Suprapubic skin (tissue), 3 donors: Measurements from ENCODE around the gene ANXA3.
"Not testable (repeated sequence)": the region's sequence is repeated elsewhere in the genome, so short reads cannot be mapped to it uniquely, and the experiment has no call there.

Source experiments
- POLR2AphosphoS5 ChIP-seq, 3 donors: sonication (generic); formaldehyde crosslinking; IDR thresholded peaks; one replicate each; pipeline ENCODE4 v1.6.1; 2017; ENCODE audit warnings: antibody characterized with exemption in 3 of 3
- TF ChIP-seq, protein P1 (sequence below), 2 donors: fragments of 200-600 bp in 1 of 2; fragments of 450-650 bp in 1 of 2; sonication (generic) in 1 of 2; IDR thresholded peaks; one replicate each; pipeline ENCODE4 v1.5.1; 2016 to 2019; ENCODE audit warnings: antibody characterized with exemption in 2 of 2, mild to moderate bottlenecking in 1 of 2, moderate library complexity in 1 of 2

DNA sequence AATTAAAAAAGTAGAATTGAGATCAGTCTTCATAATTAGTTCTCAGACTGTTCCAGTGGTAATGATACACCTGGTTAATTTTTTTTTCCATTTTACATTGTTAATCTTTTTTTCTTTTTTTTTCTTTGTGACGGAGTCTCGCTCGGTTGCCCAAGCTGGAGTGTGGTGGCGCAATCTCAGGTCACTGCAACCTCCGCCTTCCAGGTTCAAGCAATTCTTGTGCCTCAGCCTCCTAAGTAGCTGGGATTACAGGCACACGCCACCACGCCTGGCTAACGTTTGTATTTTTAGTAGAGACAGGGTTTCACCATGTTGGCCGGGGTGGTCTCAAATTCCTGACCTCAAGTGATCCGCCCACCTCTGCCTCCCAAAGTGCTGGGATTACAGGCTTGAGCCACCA is 46.9 kb downstream of the ANXA3 start:
- TF ChIP-seq, protein P1, sequence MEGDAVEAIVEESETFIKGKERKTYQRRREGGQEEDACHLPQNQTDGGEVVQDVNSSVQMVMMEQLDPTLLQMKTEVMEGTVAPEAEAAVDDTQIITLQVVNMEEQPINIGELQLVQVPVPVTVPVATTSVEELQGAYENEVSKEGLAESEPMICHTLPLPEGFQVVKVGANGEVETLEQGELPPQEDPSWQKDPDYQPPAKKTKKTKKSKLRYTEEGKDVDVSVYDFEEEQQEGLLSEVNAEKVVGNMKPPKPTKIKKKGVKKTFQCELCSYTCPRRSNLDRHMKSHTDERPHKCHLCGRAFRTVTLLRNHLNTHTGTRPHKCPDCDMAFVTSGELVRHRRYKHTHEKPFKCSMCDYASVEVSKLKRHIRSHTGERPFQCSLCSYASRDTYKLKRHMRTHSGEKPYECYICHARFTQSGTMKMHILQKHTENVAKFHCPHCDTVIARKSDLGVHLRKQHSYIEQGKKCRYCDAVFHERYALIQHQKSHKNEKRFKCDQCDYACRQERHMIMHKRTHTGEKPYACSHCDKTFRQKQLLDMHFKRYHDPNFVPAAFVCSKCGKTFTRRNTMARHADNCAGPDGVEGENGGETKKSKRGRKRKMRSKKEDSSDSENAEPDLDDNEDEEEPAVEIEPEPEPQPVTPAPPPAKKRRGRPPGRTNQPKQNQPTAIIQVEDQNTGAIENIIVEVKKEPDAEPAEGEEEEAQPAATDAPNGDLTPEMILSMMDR (IDR thresholded peaks at IDR 0.05) = not testable (repeated sequence)
- TF ChIP-seq POLR2AphosphoS5 (IDR thresholded peaks at IDR 0.05) = not testable (repeated sequence)
